DND-41 (cell line): ENCODE results near the gene LRTM2.

Experiments used
- ATAC-seq: fragments of 200-7000 bp; cut with Tn5 transposase; 3 replicates; pipeline ENCODE4 v1.9.1; 2021; ENCODE audit warnings: low read depth; ENCODE audit not compliant: insufficient read depth
- DNase-seq: peaks from one replicate; pipeline ENCODE4 v3.0.0-alpha.2; 2020
- H2AFZ ChIP-seq: 2 replicates; pipeline ENCODE4 v1.6.0; 2012; ENCODE audit warnings: low read depth, low read length
- H3K27ac ChIP-seq: 2 replicates; pipeline ENCODE4 v1.5.1; 2012; ENCODE audit warnings: low read length, inconsistent platforms
- H3K27me3 ChIP-seq: fragments of 200-600 bp; sonication (generic); 2 replicates; pipeline ENCODE4 v1.6.0; 2012; ENCODE audit warnings: low read length, mild to moderate bottlenecking, inconsistent platforms; ENCODE audit not compliant: insufficient read depth, poor library complexity
- H3K36me3 ChIP-seq: 2 replicates; pipeline ENCODE4 v1.5.1; 2012; ENCODE audit warnings: low read length, inconsistent platforms; ENCODE audit not compliant: insufficient read depth
- H3K4me1 ChIP-seq: 2 replicates; pipeline ENCODE4 v1.5.1; 2012; ENCODE audit warnings: mild to moderate bottlenecking, low read length; ENCODE audit not compliant: insufficient read depth
- H3K4me2 ChIP-seq: 2 replicates; pipeline ENCODE4 v1.6.0; 2012; ENCODE audit warnings: mild to moderate bottlenecking, moderate library complexity, low read length, inconsistent platforms; ENCODE audit not compliant: insufficient read depth
- H3K4me3 ChIP-seq, 2 experiments: fragments of 200-600 bp in 1 of 2; shearing (Covaris generic) in 1 of 2; 2 replicates each; pipeline ENCODE4 v1.5.1; 2012 to 2016; ENCODE audit warnings: inconsistent platforms in 2 of 2, low read length in 2 of 2, mild to moderate bottlenecking in 2 of 2, low read depth in 1 of 2, moderate library complexity in 1 of 2
- H3K79me2 ChIP-seq: 2 replicates; pipeline ENCODE4 v1.6.0; 2012; ENCODE audit warnings: low read length, inconsistent platforms; ENCODE audit not compliant: insufficient read depth
- H3K9ac ChIP-seq: 2 replicates; pipeline ENCODE4 v1.6.0; 2012; ENCODE audit warnings: low read depth, mild to moderate bottlenecking, inconsistent platforms, low read length, moderate library complexity
- H3K9me3 ChIP-seq: 2 replicates; pipeline ENCODE4 v1.5.1; 2012; ENCODE audit warnings: low read length, moderate library complexity, mild to moderate bottlenecking, inconsistent platforms; ENCODE audit not compliant: insufficient read depth, severe bottlenecking
- H4K20me1 ChIP-seq: 2 replicates; pipeline ENCODE4 v1.6.0; 2012; ENCODE audit warnings: low read length; ENCODE audit not compliant: insufficient read depth
- EZH2 ChIP-seq: IDR thresholded peaks from 3 replicates; pipeline ENCODE4 v1.6.1; 2012; ENCODE audit warnings: borderline replicate concordance, low read depth, mild to moderate bottlenecking, moderate library complexity, low read length, inconsistent platforms; ENCODE audit not compliant: severe bottlenecking
- TF ChIP-seq, protein P1 (sequence below): IDR thresholded peaks from 2 replicates; pipeline ENCODE4 v1.5.1; 2012; ENCODE audit warnings: borderline replicate concordance, low read length, moderate library complexity, mild to moderate bottlenecking; ENCODE audit not compliant: poor library complexity, severe bottlenecking; ENCODE audit errors: extremely low read depth

Gene LRTM2

GRCh38 chr12:1879633-1880032 is 59.3 kb downstream of the LRTM2 start:
- H3K79me2 ChIP-seq: no peaks in the 10 kb centered on the region
- no peak for DNase-seq
- no peak overlapping the region for H3K4me3 ChIP-seq
- no peak overlapping the region for H3K27ac ChIP-seq
- no peaks in the 10 kb centered on the region for H3K4me1 ChIP-seq
- no peak overlapping the region for H3K4me2 ChIP-seq
- no peaks in the 10 kb centered on the region for H3K9me3 ChIP-seq
- H2AFZ ChIP-seq: no peak overlapping the region
- H3K9ac ChIP-seq: no peak overlapping the region
- no peaks in the 10 kb centered on the region for H4K20me1 ChIP-seq
- ATAC-seq: no peak
- H3K36me3 ChIP-seq: no peaks in the 10 kb centered on the region
- H3K27me3 ChIP-seq: no peaks in the 10 kb centered on the region
- TF ChIP-seq, protein P1, sequence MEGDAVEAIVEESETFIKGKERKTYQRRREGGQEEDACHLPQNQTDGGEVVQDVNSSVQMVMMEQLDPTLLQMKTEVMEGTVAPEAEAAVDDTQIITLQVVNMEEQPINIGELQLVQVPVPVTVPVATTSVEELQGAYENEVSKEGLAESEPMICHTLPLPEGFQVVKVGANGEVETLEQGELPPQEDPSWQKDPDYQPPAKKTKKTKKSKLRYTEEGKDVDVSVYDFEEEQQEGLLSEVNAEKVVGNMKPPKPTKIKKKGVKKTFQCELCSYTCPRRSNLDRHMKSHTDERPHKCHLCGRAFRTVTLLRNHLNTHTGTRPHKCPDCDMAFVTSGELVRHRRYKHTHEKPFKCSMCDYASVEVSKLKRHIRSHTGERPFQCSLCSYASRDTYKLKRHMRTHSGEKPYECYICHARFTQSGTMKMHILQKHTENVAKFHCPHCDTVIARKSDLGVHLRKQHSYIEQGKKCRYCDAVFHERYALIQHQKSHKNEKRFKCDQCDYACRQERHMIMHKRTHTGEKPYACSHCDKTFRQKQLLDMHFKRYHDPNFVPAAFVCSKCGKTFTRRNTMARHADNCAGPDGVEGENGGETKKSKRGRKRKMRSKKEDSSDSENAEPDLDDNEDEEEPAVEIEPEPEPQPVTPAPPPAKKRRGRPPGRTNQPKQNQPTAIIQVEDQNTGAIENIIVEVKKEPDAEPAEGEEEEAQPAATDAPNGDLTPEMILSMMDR: no peak
- no peak for TF ChIP-seq EZH2

- Histone ChIP-seq H3K4me2 (no peak overlapping the region), H3K79me2 (no peaks in the 10 kb centered on the region), H3K9me3 (no peaks in the 10 kb centered on the region), H4K20me1 (no peaks in the 10 kb centered on the region), H3K27me3 (no peaks in the 10 kb centered on the region), H3K36me3 (no peaks in the 10 kb centered on the region), H2AFZ (no peak overlapping the region), H3K27ac (no peak overlapping the region), H3K4me1 (no peaks in the 10 kb centered on the region), H3K4me3 (no peak overlapping the region), H3K9ac (no peak overlapping the region)
- ATAC-seq: no peak
- no peak for TF ChIP-seq EZH2
- TF ChIP-seq, protein P1: no peak
- no peak for DNase-seq
Measured at GRCh38 chr12:1880153-1880845, 59.9 kb downstream of the LRTM2 start.

DNA sequence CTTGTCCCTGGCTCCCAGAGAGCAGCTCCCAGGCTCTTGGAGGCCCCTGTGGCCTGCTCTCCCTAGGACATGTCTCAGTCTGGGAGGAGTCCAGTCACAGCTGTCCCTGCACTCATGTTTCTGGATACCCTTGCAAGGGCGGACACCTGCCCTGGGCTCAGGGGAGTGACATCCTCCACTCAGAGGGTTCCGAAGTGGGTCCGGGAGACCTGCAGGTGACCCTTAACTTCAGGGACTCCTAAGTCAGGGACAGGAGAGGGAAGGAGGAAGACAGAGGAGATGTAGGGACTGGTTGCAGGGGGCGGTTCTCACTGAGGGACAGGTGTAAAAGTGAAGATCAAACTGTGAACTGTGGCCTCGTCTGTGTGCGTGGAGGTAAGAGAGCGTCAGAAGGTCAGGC is 60.5 kb downstream of the LRTM2 start:
- no peak overlapping the region for H3K4me2 ChIP-seq
- no peaks in the 10 kb centered on the region for H3K9me3 ChIP-seq
- H3K4me1 ChIP-seq: no peaks in the 10 kb centered on the region
- H2AFZ ChIP-seq: no peak overlapping the region
- no peak overlapping the region for H3K27ac ChIP-seq
- DNase-seq (no peak), ATAC-seq (no peak)
- H3K27me3 ChIP-seq: no peaks in the 10 kb centered on the region
- no peak overlapping the region for H3K4me3 ChIP-seq
- H3K9ac ChIP-seq: no peak overlapping the region
- H3K79me2 ChIP-seq: no peaks in the 10 kb centered on the region
- H3K36me3 ChIP-seq: no peaks in the 10 kb centered on the region
- no peaks in the 10 kb centered on the region for H4K20me1 ChIP-seq
- no peak for TF ChIP-seq EZH2
- TF ChIP-seq, protein P1: no peak
